GM19328 (cell line): Measurements from ENCODE around the gene PAPPA2.

Experiments used
- ATAC-seq: cut with Tn5 transposase; IDR thresholded peaks from one replicate; pipeline ENCODE4 v1.9.1; 2021; ENCODE audit warnings: mild to moderate bottlenecking, moderate library complexity; ENCODE audit not compliant: unreplicated experiment

PAPPA2 gene

DNA sequence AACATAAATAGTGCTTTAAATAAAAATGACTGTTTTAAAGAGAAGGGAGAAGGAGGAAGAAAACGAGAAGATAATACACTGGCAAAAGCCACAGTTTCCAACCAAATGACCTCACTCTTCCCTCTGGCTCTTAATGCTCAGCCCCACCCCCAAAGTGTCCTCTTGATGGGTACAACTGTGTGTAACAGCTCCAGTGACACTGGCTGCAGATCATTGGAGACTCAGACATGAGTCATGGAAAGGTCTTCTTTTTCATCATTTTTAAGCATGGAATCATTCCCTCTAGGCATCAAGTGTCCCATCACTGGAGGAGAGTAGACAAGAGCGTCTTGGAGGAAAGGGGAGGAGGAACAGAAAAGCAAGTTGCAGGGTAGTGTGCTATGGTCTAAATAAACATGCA lies 333.0 kb downstream of the PAPPA2 start:
- ATAC-seq, result no peak

DNA sequence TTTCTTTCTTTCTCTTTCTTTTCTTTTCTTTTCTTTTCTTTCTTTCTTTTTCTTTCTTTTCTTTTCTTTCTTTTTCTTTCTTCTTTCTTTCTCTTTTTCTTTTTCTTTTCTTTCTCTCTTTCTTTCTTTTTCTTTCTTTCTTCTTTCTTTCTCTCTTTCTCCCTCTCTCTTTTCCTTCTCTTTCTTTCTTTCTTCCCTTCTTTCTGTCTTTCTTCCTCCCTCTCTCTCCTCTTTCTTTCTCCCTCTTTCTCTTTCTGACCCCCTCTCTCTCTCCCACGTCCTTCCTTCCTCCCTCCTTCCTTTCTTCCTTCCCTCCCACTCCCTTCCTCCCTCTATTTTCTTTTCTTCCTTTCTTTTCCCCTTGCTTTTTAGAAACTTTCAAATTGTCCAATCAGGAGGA lies 333.6 kb downstream of the PAPPA2 start:
- no peak for ATAC-seq

DNA sequence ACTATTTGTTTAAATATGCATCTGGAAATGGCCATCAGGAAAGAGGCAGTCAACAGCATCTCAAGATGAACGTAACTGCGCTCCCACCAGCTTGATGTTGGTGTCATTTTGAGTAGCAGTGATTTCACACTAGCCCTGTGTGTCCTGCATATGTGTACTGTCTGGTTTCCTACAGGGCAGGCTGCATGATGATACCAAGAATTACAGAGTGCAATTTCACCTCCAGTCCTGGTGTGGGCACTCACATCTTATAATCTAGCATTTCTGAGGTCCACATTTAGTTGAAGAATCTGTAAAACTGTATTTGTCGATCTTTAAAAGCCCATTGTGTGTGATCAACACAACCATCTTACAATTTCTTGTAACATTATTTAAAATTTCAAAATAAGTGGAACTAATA lies 336.4 kb downstream of the PAPPA2 start:
- ATAC-seq, result no peak

DNA sequence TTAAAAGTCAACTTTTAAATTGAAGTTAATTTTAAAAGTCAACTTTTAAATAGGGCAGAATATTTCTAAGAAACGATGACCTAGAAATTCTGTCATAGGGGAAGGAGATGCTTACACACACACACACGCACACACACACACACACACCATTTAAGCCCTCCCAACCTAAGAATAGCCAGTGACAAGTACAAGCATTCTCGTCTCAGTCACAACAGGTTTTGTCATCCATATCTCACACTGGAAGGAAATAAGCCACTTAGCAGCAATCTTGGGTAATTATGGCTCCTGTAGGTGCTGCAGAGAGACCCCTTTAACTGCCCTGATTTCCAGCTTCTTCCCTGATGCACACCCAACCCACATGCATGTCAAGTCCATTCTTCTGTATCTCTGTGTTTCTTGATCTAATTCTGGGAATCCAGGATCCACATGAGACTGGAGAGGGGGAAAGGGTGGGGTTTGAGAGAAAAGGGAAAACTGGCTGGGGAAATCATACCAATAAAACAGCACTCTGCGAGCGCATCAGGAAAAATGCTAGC lies 338.1 kb downstream of the PAPPA2 start:
- no peak for ATAC-seq

DNA sequence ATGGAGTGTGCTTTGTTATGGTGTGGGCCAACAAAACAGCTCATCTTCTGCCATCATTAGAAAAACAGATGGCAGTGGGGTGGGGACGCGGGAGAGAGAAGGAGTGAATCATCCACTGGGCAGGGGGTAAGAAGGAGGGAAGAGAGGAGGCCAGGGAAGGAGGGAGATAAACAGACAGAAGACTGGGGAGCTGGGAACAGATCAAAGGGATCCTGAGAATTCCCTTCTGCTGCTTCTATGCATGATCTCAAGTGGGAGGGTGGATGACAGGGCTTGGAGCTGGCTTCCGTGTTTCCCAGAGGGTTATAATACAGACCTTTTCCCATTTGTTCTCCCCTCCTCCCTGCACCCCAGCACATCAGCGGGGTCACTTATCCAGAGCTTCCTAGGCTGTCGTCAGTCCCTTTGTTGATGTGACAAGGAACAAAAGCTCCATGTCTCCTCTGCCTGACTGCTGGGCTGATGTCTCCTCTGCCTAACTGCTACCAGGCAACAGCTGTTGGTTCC lies 338.6 kb downstream of the PAPPA2 start:
- no peak for ATAC-seq

DNA sequence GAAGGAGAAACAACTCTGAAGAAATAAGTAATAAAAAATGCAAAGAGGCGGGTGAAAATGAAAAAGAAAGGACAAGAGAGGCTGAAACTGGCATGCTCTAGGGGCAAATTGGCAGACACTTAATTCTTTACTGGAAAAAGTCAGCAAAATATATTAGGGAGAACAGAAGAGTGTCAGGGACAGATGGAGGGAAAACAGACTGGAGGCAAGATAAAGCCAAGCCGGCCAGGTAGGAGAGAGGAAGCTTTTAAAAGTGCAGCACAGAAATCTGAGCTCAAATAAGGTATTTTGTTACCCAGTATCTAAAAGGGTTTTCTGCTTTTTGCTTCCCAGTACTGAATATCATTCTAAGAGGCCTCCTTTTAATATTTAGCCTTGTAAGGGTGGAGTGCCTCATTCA lies 339.3 kb downstream of the PAPPA2 start:
- no peak for ATAC-seq

DNA sequence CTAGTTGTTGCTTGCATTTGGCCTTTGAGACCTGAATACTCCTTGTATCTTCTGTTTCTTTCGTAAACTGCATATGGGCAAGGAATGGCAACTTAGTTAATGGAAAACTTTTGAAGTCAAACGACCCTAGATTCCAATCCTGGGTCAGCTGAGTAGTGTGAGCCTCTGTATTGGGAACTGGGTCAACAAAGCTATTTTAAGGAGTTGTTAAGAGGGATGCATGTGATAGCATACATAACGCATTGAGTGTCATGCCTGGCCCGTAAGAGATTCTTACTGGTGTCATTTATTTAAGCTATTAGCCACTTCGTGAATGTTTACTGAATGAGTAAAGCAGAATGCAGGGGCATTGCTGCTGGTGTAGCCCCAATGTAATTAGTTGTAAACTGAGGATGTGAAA lies 340.1 kb downstream of the PAPPA2 start:
- ATAC-seq, result no peak

DNA sequence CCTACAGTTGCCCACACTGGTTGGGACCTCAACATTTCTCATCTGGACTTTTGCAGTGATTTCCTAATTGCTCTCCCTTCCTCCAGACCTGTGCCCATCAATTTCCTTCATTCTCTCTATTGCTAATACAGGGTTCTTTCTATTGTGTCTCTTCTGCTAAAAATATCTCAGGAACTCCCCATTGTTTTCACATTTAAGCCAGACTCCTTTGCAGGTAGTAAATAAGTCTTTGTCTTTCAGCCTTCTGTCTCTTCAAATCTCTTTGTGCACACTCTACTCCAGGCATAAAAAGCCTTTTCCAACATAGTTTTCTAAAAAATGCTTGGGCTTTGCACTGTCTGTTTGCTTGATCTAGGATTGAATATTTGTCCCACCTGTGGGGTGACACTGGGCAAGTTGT lies 340.6 kb downstream of the PAPPA2 start:
- ATAC-seq, result no peak

DNA sequence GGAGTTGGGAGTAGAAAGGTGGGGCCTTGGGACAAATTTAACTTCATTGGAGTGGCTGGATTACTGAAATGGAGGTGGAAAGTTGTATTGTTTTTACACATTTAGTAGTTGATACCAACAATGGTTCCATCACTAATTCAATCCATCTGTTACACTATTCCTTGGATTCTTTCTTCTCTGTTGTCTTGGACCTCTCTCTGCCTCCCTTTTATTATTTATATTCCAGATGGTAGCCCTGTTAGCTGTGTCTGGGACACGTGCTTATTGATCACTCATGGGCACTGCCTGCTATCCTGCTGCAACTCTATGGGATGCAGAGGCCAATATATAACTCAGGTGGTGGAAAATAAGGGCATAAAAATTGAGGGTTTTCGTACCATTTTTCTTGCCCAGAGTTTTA lies 346.3 kb downstream of the PAPPA2 start:
- ATAC-seq, result no peak

DNA sequence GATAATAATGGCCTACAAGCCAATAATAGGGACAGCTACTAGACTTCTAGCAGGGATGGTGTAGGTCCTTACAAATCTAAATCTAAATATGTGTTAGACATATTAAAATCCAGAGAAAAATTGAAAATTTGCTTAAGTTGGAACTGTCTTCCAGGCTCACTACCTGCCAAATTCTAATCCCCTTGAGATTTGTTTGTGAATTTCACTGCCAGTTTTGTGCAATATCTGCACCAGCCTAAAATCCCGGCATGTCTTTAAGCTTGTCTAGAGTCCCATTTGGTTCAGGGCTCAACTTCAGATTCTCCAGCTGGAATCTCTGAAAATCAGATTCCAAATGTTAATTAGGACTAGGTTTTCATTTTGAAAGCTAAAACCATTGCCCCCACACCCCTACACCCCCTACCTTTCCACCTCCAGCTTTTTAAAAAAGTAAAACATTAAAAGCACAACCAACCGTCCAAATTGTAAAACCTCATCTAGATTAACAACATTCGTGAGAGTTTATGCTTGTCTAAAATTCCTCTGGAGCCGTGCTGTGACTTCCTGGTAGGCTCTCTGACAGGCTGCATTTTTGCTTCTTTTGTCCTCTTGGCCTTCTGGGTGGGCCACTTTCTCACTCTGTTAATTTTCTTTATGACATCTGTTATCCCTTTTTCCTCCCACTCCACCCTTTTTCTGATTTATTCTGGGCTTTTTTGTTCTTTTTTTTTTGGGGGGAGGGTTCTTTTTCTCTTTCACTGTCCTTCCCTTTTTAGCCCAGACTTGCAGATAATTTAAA lies 348.7 kb downstream of the PAPPA2 start:
- no peak for ATAC-seq

DNA sequence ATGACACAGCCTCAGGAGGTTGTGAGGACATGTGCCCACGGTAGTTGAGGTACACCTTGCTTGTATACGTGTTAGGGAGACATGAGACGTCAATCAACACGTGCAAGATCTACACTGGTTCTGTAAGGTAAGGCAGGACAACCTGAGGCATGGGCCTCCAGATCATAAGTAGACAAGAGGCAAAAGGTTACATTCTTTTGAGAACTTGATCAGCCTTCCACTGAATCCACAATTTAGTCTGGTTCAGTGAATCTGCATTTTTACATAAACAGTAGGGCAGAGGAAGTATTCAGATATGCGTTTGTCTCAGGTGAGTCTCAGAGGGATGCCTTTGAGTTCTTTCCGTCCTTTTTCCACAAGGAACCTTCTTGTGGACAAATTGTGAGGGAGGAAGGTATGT lies 352.6 kb downstream of the PAPPA2 start:
- no peak for ATAC-seq

DNA sequence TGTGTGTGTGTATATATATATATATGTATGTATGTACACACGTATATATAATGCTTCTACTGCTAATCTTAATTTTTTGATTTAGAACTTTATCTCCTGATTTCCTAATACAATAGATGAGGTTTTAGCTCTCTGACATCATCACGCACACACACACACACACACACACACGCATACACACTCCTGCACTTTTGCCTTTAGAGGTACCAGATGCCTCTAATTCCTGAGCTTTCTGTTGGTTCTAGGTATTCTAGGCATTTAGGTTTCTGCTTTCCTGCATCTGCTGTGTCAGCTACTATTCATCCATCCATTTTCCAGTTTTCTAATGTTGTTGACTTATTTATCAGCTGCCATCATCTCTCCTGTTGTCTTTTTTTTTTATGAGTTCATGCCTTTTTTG lies 353.3 kb downstream of the PAPPA2 start:
- no peak for ATAC-seq

DNA sequence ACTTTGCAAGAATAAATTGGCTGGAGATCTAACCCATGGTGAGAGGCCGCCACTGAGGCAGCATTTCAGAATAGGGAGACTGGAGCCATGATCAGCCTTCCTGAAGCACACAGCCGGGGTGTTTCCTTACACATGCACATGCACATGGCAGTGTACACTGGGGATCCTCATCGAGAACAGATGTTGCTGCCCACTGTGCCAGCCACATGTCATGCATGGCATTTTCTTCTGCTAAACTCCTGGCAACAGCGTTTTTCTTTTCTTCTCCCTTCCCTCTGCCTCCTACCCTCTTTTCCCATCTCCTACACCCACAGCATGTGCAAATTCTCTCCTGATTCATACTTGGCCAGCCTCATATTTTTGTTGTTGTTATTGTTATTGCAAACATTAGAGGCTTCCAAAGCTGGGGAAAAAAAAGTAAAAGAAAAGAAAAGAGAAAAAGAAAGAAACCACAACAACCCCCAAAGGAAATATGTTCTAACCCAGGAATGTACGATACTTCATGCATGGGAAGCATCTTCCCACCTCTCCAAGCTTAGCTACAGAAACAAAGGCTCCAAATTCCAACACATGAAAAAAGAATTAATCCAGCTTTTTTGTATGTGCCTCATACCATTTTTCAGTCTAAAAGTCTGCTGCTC lies 357.5 kb downstream of the PAPPA2 start:
- ATAC-seq, result no peak

DNA sequence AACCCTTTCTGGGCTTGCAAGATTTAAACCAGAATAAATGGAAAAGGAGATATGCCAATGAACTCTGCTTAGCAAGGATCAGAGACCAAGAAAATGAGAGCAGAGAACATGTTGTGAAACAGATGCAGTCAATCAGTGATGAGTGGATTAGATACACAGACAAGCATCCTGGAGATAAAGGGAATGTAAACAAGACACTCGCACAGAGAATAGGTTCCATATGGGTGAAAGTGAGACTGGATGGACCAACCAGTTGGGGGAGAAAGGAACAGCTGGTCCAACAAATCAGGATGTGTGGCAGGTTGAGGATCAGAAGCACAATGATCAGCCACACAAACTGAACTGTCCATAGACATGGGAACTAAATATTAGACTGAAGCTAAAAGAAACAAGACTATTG lies 363.3 kb downstream of the PAPPA2 start:
- no peak for ATAC-seq

DNA sequence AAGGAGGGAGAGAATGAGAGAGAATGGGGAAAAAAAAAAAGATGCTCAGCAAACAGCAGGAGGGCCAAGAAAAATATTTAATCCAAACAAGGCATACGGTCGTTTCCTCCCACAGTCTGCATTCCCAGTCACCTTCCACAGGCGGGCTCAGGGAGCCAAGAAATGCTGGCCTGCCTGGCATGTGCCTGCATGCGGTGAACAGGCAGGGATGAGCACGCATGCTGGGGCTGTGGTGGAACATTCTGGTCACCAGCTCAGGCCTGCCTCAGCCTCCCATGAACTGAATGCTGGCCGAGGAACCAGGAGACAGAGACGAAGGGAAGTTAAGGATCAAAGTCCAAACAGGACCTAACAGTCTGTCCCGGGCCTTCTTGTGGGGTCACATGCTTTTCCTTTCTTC lies 366.3 kb downstream of the PAPPA2 start:
- no peak for ATAC-seq

DNA sequence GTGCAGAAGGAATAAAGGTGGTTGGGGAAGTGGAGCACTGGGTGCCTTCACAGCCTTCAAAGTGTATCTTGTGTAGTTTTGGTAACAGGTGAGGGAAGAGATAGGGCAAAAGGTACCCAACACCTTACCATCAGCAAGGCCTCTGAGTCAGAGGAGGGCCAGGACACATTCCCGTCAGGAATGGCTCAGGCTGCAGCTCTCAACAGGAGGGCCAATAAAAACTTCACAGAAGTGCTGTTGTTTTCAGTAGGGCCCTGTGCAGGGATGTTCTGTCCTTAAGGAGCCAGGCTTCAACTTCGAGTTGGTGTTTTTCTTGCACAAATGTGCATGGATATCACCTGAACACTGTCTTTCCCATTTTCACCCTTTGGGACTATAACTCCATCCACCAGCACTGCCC lies 368.2 kb downstream of the PAPPA2 start:
- ATAC-seq, result no peak

DNA sequence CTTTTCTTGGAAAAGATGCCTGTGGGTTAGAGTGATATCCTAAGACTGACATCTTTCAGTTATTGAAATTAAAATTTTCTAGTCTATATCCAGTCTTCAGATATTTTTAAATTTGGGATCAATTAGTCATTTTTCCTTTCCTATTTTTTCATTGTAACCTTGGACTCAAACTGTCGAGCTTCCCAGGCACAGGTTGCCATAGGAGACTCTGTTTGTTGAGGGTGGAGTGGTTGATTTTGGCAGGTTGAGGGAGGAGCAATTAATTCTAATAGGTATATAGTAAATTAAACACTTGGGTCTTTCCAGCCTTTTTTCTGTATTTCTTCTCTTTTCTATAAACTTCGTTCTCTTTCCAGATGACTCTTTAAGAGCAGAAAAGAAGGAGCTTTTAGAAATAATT lies 374.7 kb downstream of the PAPPA2 start:
- no peak for ATAC-seq

DNA sequence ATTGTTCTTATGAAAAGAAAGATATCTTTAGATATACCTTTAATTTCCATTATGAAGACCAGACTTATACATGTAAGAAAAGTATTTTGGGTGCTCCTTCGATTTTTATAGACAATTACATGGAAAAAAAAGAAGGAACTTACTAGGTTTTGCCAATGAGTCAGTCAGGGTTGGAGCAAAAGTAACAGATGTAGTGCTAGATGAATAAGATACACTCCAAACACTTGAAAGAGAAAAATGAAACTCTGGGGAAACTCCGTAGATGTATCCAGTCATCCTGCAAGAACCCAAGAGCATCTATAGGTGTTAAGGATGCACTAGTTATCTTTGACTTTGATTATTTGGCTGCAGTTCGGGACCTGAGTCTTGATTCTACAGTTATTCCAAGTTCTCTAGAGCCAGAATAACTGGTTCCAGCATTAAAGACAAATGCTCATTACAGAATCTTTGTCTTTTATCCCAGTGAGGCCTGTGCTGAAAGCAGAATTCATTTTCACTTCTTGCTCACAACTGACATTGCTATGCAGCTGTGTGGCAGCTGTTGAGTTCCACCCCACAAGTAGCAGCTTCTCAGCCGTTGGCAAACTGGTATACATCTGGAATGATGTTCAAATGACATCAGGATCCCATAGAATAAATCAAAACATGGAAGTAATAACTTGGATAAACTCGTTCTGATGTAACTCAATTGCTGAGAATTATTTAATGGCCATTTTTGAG lies 375.5 kb downstream of the PAPPA2 start:
- ATAC-seq, result no peak

DNA sequence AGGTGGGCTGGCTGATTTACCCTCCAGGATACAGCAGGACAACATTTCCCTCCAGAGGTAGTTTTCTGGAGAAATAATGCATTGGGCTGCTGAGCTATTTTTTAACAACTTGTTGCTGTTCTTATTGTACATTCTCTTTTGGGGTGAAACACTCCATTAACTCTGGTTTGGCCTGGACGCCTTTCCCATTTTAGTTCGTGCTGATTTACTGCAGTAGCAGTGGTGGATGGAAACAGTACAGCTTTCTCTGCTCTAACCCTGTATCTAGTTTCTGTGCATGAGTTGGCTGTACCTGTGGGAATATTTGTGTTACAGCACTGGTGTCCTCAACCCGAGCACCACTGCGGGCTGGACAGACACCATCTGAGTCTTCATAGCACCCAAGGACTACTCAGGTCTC lies 376.2 kb downstream of the PAPPA2 start:
- ATAC-seq, result no peak

DNA sequence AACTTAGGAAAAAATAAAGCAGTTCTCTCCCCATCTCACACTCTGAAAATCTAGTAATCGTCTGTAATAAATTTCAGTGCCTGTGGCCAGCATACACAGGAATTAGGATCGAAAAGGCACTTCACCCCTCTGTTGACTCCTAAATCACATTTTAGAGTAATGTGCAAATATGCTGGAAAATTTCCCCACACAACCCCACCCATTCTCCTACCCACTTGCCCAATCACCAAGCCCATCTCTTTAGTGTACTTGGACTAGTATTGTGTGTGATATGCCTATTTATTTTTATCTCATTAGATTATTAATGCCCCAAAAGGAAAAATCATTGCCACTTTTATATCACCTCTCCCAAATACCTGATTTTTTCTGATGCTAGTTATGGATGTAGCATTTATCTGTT lies 378.3 kb downstream of the PAPPA2 start:
- no peak for ATAC-seq

DNA sequence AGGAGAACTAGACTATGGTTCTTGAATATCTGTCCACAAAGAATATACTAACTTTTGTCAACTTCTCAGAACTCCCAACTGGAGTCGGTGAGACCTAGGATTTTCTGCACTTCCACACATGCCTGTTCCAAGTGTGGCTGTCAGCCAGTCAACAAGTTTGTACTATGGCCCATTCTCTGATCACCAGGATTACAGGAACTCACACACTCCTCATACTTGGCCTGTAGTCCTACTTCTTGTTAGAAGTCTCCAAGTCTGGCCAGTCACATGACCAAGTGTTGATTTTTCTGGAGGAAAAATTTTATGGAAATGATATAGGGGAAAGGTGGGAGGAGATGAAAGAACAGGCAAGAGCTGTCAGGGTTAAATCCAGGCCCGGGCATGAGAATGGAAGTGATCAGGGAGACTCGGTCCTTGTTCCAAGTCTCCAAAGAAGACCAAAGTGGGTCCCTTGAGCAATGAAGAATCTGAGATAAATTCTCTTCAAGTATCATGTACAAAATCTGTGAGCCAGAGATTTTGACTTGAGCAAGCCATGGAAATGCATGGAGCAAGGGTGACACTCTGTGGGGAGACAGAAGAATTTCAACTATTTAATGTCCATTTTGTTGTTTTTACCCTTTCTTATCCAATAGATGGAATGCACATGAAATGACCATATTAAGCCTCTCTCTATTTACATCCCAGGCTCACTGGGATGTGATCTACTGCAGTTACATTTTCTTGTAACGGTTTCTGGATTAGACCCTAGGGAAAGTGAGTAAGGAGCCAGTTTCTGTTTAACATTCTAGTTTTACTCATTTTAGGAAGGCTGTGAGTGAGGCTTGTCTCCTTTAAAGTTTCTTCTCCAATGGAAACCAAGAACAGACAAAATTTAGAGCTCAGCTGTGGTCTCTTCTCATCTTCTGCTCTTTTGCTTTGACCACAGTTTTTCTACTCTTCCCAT lies 380.6 kb downstream of the PAPPA2 start:
- ATAC-seq, result no peak
